ENCODE results near the gene RPL39L.

DNA sequence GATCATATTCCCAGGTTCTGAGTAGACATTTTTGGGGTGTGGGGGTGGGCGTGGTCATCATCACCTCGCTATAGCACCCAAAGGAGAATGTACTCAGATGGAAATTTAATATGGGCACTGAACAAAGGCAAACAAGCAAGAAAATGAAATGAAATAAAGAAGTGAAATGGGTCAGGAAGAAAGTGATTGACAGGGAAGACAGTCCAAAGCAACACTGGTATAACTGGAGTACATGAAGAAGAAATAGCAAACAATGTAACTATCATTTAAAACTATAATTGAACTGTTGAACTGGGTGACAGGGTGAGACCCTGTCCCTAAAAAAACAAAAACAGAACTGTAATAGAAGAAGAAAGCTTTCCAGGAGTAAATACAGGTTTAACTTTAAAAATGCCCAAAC lies 24.8 kb downstream of the RPL39L start:
- TF ChIP-seq, protein P1, sequence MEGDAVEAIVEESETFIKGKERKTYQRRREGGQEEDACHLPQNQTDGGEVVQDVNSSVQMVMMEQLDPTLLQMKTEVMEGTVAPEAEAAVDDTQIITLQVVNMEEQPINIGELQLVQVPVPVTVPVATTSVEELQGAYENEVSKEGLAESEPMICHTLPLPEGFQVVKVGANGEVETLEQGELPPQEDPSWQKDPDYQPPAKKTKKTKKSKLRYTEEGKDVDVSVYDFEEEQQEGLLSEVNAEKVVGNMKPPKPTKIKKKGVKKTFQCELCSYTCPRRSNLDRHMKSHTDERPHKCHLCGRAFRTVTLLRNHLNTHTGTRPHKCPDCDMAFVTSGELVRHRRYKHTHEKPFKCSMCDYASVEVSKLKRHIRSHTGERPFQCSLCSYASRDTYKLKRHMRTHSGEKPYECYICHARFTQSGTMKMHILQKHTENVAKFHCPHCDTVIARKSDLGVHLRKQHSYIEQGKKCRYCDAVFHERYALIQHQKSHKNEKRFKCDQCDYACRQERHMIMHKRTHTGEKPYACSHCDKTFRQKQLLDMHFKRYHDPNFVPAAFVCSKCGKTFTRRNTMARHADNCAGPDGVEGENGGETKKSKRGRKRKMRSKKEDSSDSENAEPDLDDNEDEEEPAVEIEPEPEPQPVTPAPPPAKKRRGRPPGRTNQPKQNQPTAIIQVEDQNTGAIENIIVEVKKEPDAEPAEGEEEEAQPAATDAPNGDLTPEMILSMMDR (IDR thresholded peaks at IDR 0.05; ENCODE audit: low read depth, low read length): no peak
- no peak for TF ChIP-seq EZH2phosphoT487 (IDR thresholded peaks at IDR 0.05; ENCODE audit: low read depth)

Measured in OCI-LY3 (cell line).